GM21786 (cell line): ENCODE measurements around the gene GPHN.

Experiments used
- ATAC-seq: cut with Tn5 transposase; IDR thresholded peaks from one replicate; pipeline ENCODE4 v1.9.1; 2021; ENCODE audit not compliant: unreplicated experiment

Gene GPHN

DNA sequence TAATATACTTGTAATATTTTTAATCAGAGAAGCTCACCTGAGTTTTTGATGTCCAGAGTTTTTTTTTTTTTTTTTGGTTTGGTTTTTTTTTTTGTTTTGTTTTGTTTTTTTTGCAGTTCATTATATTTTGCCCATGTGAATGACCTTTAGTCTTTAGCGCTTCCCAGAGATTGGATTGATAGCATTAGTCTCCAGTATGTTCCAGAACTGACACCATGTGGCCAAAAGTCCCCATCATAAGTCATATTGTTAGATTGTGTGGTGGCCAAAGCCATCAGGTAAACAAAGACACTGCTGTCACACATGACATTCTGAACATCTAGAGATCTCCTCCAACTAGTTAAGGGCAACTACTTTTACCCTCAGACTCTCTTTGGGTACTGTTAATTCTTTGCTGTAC is 408.5 kb downstream of the GPHN start:
- ATAC-seq = no peak

DNA sequence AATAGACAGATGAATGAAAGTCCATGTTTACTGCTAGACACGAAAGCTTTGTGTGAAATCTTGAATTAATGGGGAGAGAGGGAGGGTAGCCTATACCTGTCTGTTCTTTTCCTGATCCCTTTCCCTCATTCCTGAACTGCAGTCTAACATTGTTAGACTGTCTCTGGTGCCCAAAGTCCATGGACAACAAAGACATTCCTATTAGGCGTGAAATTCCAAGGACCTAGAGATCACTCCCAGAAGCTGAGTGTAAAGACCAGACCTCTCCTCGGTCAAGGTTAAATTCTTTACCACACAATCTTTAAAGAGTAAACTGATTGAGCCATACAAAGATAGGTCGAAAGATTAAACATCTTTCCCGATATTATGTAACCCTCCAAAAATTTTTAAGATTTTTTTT is 410.6 kb downstream of the GPHN start:
- no peak for ATAC-seq

DNA sequence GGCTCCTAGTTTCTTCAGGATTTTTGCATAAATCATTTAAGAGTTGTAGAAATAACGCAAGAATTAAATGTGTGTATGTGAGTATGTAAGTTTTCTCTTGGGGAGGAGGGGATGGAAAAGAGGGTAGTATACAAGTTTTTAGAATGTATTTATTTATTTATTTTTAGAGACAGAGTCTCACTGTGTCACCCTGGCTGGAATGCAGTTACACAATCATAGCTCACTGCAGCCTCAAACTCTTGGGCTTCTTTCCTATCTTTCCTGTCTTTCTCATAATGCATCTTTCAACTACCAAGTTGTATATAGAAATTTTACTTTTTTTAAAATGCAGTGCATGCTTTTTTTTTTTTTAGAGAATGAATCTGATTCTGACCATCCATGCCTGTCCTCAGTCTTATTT is 412.2 kb downstream of the GPHN start:
- no peak for ATAC-seq

- ATAC-seq = no peak
Observed at GRCh38 chr14:66923251-66923650, 415.3 kb downstream of the GPHN start.

DNA sequence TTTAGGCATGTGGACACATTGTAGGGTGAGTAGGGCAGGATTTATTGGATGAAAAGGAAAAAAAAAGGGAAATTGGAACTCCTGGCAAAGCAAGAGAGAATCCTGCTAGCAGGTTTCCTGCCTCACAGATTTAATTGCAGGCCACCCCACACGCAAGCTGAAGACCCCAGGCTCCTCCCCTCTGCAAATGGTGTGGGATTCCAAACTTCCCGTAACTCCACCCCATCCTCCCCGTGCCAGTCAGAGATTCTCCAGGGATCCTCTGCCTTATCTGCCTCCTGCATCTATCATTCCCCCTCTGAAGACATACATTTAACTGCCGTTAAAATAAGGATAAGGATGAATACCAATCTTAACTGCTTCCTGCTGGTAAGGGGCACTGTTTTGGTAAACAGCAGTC is 431.5 kb downstream of the GPHN start:
- no peak for ATAC-seq

GRCh38 chr14:66944872-66945271 is 436.9 kb downstream of the GPHN start:
- no peak for ATAC-seq

DNA sequence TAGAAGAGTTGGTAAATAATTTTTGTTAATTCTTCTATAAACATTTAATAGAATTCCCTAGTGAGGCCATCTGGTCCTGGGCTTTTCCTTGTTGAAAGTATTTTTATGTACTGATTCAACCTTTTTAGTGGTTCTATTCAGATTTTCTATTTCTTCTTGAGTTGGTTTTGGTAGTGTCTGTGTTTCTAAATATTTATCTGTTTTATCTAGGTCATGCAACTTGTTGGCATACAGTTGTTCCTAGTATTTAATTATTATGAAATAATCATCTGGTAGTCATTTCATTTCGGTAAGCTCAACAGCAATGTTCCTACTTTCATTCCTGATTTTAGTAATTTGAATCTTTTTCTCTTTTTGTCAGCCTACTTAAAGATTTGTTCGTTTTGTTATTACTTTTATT is 447.2 kb downstream of the GPHN start:
- no peak for ATAC-seq

DNA sequence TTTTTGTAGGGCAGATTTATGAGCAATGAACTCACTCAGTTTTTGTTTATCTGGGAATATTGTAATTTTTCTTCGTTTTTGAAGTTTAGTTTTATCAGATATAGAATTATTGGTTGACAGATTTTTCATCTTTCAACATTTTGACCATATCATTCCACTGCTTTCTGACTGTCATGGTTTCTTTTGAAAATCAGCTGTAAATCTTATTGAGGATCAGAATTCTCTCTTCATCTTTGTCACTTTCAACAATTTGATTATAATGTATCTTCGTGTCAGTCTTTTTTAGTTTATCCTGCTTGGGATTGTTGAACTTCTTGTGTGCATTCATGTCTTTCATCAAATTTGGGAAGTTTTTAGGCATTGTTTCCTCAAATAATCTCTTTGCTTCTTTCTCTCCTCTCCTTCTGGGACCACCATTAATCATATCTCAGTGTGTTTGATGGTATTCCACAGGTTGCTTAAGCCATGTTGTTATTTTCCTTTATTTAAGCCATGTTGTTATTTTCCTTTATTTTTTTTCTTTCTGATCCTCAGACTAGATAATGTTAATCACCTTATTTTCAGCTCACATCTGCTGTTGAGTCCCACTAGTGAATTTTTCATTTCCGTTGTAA is 451.6 kb downstream of the GPHN start:
- no peak for ATAC-seq

GRCh38 chr14:66965831-66966230 is 457.9 kb downstream of the GPHN start:
- no peak for ATAC-seq

DNA sequence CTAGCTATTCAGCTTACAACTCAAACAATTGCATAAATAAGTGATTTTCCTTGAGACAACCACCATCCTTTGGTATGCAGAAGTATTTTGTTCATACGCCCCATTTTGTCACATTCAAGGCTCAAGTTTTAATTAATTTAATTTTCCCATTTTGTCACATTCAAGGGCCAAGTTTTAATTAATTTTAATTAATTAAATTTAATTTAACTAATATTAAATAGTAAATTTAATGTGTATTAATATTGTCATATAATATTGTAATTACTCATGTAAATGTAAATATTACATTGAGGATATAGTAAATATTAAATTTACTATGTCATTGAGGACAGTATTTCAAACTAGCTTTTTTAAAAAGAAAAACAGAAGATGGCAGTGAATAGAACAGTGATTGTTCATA is 464.5 kb downstream of the GPHN start:
- no peak for ATAC-seq

DNA sequence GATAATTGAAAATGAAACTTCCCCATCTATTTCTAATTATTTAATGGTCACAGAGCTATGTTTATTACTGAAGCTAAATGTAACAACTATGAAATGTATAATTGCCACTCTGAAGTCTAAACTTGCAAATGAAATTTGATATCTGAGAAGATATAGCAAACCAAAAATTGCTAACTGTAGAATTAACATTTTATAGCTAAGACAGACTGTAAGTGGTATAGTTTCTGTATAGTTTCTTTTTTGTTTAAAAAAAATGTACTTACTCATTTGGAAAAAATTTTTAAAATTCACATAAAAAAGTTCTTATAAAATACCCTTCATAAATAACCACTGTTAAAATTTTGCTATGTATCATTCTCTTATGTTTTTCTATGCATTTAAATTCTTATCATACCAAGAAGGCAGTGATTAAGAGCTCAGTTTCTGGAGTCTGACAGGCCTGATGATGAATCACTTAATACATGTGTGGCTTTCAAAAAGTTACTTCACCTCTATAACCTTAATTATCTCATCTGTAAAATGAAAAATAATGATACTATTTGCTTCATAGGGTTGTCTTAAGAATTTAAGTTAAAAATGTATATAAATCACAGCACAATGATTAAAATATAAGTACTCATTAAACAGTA is 466.6 kb downstream of the GPHN start:
- ATAC-seq = no peak

DNA sequence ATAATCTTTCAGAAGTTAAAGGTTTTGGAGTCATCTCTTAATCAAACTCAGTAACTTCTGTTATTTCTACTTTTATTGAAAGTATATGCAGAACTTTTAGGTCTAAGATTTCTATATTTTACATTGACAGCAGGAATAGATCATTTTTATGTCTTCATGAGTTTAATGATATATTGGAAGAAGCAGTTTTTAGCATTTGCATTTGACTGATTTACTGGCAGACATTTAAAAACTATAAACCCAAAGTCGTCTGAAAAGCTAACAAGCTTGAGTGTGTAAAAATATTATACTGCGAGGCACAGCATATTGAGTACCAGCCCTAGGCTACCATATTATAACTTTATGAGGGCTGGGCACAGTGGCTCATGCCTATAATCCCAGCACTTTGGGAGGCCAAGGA is 467.3 kb downstream of the GPHN start:
- no peak for ATAC-seq

DNA sequence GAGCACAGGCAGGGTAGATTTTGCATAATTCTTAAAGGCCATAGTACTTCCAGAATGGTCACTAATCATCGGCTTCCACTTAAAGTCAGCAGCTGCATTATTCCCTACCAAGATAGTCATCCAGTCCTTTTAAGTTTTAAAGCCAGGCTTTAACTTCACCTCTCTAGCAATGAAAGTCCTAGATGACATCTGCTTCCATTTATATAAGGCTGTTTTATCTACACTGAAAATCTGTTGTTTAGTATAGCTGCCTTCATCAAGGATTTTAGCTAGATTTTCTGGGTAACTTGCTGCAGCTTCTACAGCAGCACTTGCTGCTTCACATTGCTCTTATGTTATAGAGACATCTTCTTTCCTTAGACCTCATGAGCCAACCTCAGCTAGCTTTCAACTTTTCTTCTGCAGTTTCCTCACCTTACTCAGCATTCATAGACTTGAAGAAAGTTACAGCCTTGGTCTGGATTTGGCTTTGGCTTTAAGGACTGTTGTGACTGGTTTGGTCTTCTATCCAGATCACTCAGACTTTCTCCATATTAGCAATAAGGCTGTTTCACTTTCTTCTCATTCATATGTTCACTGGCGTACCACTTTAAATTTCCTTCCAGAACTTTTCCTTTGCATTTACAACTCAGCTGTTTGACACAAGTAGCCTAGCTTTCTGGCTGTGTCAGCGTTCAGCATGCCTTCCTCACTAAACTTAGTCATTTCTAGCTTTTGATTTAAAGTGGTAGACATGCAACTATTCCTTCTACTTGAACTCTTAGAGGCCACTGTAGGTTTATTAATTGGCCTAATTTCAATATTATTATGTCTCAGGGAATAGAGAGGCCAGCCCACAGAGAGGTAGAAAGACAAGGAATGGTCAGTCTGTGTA is 471.4 kb downstream of the GPHN start:
- no peak for ATAC-seq

DNA sequence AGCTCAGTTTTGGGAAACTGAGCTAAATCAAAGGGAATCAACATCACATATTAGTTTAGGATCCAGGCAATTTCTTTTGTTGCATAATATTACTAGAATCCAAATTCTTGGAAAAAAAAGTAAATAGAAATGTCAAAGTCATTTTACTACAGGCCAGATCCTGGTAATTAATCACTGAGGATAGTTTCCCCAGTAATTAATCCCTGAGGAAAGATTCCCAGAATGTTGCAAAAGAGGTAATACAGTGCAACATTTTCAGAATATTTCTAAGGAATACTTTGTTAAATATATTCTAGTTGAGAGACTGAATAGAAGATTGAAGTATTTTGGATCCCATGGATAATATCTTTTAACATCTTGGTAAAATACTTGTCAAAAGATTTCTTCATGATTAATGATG is 474.3 kb downstream of the GPHN start:
- no peak for ATAC-seq

- ATAC-seq = no peak
Observed at GRCh38 chr14:66992776-66993175, 484.8 kb downstream of the GPHN start.

DNA sequence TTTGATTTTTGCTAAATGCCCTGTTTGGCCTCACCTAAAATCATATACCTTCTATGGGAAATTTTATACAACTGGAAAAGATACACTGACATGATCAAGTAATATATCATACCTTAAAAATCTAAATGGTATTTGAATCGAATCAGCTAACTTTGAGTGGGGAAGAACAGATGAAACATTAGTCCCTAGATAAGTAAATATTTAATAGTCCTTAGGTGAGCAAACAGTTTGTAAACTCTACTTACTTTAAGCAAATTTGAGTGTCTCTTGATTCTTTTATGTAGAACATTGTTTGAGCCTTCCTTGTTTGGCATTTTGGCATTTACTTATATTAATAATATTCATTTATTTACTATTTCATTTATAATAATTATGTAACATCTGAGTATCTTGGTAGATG is 485.6 kb downstream of the GPHN start:
- ATAC-seq = no peak

DNA sequence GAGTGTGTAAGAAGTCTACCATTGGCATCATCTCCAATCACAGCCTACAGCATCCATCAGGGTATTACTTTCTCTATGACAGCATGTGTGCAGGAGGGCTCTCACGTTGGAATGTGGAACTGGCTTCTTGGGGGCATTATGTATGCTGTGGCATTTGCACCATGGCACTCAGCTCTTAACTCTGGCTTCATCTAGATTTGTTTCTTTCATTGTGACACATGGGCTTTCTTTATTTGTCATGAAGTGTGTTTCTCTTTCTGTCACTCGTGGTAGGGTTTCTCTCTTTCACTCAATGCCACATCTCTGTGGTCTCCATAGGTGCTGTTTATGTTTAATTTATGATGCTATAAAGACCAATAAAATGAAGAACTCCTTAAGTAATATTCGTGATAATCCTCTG is 490.1 kb downstream of the GPHN start:
- ATAC-seq = no peak

DNA sequence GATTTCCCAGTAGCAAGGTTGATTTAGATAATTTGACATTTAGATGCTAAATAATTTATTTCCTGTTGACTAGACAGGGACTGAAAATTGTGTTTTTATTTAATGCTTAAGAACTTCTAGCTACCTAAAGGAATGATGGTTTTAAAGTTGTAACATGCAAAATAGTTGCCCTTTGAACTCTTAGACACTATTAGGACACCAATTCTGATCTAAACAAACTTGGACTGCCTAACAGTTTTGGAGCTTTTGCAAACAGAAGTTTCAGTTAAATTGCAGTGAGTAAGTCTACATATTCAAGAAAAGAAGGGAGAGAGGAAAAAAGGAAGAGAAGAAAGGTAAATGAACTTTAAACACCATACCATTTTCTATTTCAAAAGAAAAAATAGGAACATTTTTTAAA is 492.0 kb downstream of the GPHN start:
- no peak for ATAC-seq

GRCh38 chr14:67002994-67003753 is 495.2 kb downstream of the GPHN start:
- ATAC-seq = no peak

- no peak for ATAC-seq
Observed at GRCh38 chr14:67004521-67004920, 496.6 kb downstream of the GPHN start.

DNA sequence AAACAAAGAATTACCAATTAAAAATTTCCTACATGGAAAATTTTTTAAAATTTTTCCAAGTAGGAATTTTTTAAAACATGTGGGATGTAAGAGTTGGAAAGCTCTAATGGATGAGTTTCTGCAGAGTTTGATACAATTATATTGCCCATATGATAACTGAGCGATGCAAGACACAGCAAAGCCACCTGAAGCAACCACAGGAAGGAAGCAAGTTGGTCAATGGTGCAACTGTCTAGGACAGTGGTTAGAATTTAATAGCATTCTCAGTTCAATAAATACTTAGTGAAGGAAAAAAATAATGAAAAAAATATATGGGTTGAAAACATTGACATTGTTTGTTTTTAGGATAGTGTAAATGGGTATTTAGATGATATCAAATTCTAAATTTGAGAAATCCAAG is 502.7 kb downstream of the GPHN start:
- ATAC-seq = no peak

DNA sequence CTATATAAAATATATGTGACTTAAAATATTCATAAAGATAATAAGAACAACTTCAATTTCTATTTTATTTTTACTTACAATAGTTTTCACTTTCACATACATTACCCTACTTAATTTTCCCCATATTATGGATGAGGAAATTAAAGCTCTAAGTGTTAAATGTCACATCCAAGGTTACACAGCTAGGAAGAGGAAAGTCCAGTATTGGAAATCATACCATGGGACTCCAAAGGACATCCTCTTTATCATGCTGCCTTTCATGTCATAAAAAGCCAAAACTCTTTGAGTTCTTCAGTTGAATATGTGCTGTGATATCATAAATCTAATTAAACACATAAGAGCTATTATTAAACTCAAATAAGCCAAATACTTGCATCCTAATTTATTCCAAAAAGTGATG is 508.9 kb downstream of the GPHN start:
- ATAC-seq = no peak
